ENCODE data around the gene MOB2. TPM values are rescaled to one million over a fixed set of nuclear protein-coding genes. Genes with fewer than 3 reads are reported as not detected.

The MOB2 gene
- total RNA-seq, 1 donor from 2014 or later = 27.1 TPM

DNA sequence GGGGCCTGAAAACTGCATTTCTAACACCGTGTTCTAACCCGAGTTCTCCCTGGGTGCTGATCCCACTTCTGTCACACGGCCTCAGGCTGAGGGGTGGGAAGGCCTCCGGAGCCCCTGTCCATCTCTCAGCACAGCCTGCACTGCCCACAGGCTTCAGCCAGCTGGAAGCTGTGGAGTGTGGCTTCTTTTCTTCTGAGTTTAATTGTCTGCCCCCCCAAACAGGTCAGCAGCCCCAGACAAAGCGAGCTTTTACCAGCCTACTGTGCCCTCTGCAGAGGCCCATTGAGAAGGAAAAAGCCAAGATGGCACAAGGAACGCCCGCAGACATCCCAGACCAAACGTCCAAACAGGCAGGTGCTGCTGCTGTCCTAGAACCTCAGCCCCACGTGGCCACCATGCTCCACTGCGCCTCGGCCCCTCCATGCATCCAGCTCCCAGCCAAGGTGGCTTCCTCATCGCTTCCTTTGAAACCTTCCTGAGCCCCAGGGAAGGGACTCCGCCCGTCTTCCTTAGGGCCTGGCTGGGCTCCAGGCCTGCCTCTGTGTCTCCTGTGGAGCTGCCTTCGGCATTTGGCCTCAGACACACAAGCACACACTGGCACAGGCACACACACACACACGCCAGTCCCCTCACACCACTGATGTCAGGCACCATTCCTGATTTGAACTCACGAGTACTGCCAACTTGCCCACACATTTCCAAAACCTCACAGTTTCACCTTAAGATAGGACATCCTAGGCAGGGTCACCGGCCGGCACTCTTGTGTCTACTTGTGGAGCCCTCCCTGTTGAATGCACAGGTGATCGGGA lies 1.7 kb downstream of the MOB2 start:
- no peak for DNase-seq

DNA sequence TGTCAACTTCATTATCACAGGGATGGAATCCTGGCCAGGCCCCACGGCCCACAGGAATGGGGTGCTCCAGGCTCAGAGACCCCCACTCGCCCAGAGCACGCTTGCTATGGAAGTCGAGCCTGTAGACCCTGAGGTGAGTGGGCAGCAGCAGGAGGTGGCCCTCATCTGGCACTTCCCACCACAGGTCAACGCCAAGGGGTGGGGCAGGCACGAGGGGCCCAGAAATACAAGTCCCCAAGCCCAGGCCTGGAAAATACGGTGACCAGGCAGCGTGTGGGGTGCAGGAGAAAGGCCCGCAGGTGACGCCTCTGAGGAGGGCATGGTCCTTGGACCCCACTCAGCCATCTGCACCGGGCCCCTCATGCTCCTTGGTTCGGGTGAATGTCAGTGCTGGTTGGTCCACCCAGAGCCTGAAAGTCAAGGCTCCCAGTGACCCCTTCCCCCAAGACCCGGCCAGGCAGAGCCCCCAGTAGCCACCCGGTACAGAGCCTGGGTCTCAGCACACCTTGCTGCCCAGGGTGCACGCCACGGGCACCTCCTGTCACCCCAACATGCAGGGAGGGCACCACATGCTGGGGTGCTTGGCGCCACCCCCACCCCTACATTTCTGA lies 2.4 kb downstream of the MOB2 start:
- no peak for DNase-seq

DNA sequence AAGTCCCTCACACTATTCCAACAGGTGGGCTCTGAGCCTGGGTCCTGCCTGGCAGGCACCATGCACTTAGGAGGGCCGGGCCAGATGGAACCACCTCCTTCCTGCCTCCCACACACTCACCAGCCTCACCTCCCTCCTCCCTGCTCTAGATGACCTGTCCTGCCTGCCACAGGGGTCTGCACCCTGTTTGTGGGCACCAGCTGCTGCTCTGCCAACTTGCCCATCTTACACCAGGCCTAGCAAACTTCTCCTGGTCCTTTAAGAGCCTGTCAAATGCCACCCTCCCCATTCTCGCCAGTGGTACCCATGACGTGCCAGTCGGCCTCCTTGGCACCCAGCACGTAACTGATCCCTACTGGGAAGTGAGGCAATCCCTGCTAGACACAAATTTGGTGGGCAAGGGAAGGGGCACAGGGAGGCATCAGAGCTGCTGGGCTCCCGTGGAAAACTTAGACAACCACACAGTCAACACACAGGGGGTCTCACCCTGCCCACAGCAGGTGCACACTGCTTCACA lies 3.1 kb downstream of the MOB2 start:
- DNase-seq = no peak

DNA sequence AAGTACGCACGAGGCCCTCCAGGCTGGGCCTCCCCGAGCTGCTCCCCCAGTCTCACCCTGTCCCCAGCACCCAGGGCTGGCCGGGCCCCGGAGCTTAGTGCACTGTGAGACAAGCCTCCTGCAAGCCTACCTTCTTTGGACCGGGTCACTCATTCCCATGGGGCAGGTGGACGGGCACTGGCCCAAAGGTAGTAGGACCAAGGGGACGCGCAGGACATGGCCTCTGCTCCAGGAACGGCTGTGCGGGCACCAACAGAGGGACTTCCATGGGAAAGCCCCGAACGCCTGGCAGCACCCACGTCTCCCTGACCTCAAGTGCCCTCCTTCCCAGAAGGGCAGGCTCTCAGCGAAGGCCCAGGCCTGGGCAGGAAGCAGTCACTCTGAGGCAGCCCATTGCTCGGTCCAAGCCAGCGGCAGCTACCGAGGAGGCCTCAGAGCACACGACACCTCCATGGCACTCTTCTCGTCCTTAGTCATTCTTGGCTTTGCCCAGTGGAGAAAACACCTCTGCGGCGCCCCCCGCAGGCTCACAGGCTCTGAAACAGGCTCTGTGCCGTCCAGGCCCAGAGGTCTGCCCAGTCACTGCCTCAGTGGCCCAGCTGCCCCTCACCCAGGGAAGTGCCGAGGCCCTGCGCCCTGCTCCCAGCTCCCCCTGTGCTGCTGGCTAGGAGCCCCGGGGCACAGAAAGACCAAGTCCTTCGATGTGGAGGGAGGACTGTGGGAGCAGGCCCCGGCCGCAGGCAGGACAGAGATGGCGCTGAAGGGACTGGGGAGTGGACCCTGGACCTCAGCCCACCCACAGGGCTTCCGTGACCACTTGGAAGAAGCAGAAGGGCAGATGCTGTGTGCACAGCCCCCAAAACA lies 3.8 kb downstream of the MOB2 start:
- no peak for DNase-seq

DNA sequence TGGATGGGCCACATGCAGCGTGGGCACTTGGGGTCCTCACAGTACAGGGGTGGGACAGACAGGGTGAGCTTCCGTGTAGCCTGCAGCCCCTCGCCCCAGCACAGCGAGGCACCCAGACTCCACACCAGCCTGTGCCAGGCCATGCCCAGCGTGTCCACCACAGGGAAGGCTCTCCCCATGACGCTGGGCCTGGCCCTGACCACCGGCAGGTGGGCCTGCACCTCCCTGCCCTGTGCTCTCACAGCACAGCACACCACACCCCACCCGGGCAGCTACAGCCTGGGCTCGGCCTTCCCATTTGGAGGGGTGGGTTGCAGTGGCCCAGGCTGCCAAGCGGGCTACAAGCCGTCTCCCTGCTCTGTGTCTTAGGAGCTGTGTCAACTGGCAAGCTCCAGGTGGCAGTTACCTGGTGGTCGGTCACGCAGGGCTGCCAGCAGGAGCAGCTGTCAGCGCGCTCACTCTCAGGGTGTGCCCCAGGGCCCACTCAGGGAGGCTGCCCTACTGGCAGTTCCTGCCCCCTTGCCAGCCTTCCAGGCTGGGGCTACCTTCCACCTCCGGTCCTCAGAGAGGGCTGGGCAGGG lies 4.6 kb downstream of the MOB2 start:
- no peak for DNase-seq

DNA sequence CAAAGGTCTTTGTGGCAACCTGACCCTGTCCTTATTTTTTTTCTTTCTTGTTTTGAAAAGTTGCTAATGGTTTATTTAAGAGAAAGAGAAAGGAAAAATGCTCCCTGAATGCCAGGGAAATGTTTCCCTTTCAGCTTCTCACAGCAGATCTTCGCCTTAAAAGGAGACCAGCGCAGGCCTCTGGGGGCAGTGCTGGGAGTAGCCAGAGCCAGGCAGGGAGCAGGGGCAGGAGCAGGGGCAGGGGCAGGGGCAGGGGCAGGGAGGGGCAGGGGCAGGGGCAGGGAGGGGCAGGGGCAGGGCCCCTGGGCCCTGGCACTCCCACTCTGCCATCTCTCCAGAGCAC lies 5.1 kb downstream of the MOB2 start:
- no peak for DNase-seq

DNA sequence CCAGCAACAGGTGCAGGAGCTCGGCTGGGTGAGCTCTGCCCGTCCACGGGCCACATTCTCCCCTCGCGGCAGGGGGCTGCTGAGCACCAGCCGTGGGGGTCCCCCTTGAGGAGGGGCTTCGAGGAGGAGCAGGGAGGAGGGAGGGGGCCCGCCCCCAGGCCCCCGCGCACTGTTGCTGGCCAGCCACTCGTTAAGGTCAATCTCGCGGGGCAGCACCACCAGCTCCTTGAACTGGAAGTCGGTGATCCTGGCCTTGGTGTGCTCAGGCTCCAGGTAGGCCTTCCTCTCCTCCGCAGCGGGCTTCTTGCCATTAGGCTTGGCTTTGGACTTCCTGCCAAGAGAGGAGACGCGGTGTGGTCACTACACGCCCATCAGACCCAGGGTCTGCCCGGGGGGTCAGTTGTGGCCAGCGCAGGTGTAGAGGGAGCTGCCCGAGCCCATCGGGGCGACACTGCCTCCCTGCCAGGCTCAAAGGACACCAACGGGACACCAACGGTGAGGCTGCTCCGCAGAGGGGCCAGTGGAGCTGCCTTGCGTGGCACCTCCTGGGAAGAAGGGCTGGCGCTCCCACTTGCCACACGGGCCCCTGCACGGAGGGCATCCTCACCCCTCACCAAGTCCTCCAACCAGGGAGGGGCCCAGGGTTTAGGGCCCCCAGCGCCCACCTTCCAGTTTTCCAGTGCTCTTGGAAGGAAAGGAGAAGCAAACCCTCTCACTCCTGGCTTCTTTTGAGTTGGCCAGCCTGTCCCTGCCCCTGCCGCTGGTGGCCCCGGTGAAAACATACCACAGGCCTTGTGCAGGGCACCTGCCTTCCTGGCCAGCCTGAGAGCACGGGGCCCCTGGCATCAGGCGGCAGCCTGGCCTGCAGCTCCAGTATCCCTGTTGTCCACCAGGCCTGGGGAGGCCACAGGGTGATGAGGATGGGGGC lies 5.8 kb downstream of the MOB2 start:
- DNase-seq = no peak

DNA sequence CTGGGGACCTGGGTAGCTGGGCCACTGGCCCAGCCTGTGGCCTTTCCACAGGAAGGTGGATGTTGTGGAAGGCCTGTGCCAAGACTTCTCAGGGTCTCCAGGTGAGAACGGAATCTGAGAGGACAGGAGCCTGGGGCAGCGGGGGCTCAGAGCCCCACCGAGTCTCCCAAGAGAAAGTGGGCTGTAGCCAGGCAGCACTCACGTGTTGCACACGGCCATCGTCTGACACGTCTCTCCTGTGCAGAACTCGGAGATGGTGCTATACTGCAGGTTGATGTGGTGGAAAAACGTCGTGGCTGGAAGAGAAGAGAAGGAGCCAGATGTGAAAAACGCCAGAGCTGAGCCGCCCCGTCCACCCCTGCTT lies 6.4 kb downstream of the MOB2 start:
- DNase-seq = no peak

DNA sequence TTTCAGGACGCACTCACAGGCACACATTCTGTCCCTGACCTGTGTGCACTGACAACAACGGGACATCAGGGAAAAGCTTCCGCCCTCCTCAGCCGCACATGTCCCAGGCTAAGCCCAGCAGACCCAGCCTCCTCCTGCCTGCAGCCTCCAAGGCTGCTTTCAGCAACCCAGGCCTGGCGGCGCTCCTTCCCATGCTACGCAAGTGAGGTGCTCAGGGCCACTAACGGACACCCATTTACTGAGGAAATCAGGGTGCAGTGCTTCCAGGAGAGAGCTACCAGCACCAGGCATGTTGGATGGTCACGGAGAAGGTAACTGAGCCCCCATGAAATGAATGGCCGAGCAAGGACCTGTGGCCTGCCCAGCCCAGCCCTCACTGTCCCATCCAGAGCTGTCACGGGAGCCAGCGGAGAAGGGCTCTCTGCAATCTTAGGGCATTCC lies 6.9 kb downstream of the MOB2 start:
- no peak for DNase-seq

DNA sequence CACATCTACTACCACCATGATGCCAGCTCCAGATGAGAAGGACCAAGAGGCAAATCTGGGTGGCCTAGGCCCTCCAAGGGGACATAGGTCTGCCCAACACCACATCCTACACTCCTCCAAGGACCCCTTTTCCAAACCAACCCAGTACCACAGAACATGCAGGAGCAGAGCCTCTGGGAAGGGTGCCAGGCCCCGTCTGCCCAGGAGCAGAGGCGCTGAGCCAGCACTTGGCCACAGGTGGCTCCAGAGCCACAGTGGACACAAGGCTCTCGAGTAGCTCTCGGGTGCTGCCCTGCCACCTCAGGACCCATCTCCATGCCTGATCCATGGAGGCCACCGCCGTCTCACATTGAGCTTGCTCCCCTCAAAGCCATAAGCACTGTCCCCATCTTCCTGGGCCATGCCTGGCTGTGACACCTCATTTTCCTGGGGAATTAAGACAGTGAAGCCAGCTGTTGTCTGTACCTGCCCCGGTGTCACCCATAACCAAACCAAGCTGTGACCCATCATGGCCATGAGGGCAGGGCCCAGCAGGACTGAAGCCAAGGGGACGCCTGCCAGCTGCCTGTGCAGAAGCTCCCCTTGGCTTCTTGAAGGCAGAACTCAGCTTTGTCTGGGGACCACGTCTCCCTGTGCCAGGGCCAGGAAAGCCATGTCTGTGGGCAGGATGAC lies 7.4 kb downstream of the MOB2 start:
- DNase-seq = no peak

DNA sequence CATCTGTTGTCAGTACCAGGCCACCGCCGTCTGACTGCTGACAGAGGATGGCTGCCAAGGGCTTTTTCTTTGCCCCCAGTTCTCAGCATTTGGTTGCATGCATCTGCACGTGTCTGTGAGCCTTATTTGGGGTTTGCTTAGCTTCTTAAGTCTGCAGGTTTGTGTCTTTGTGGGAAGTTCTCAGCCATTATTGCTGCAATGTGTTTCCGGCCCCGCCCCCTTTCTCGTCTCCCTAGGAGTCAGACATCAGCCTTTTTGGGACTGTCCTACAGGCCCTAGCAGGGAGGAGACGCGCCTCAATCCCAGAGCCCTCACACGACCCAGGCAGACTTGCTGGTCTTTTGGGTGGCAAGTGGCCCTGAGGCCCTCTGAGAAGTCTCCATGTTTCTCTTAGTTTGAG lies 8.0 kb downstream of the MOB2 start:
- no peak for DNase-seq

DNA sequence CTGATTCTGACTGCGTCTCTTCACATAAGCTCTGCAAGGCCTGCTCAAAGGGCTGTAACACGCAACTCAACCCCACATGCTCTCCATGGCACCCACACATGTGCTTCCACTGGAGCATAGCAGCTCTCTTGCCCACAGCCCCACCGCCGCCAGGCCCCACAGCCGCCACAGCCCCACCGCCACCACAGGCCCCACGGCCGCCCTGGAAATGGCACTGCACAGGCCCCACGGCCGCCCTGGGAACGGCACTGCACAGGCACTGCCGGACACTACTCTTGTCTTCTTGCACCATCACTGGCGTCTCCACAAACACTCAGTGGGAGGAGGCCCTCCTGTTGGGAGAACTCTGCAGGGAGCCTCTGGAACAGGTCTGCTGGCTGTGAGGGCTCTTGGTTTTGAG lies 8.6 kb downstream of the MOB2 start:
- DNase-seq = no peak

DNA sequence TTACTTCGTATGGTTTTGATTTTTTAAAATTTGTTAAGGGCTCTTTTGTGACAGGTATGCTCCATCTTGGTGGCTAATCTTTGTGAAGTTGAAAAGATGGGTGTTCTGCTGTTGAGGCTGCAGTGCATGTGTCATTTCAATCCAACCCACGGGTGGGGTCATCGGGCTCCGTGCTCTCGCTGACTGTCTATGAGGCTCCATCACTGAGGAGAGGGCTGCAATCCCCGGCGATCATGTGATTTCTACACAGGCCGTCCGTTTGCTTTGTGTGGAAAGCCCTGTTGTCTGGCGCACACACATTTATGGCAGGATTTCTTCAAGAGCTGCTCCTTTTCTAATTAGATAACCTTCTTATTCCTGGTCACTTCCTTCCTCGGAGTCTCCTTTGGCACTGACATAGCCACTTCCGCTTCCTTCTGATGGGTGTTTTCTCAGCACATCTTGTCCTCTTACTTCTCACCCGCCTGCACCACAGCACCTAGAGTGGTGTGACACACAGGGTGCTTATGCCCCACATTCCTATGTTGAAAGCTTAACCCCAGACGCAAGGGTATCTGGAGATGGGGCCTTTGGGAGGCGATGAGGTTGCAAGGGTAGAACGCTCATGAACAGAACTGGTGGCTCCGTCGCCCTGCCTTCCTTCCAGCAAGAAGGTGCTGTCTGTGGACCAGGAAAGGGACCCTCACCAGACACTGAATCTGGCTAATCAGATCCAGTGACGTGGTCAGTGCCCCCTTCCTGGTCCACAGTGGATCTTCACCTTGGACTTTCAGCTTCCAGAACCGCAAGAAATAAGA lies 9.4 kb downstream of the MOB2 start:
- no peak for DNase-seq

DNA sequence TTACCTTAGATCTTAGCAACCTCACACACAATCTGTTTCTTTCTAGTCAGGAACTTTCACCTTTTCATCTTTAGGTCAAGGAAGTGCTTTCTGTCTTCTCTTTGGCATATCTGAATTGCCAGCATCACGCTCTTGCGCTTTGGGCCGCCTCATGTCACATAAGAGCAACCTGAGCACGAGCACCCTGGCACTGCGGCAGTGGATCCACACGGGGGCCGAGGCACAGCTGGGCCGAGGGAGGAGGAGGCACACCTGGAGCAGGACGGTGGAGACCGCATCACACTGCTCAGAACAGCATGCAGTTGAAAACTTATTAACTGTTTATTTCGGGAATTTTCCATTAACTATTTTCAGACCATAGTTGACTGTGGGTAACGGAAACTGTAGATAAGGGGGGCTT lies 10.7 kb downstream of the MOB2 start:
- no peak for DNase-seq

DNA sequence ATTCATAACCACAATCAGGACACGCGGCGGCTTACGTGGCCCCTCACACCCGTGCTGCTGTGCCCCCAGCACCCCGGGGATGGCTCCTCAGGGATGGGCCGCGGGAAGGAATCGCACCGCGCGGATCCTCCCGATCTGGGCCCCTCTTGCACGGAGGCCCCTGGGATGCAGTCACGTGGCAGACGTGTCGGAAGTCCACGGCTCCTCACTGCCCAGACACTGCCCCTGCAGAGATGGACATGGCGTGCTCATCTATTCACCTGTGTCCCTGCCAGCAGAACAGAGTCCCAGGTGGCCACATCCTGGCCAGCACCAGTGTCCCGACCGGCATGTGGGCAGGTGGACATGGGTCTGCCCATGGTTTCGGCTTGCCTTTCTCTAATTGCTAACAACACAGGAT lies 12.8 kb downstream of the MOB2 start:
- no peak for DNase-seq

DNA sequence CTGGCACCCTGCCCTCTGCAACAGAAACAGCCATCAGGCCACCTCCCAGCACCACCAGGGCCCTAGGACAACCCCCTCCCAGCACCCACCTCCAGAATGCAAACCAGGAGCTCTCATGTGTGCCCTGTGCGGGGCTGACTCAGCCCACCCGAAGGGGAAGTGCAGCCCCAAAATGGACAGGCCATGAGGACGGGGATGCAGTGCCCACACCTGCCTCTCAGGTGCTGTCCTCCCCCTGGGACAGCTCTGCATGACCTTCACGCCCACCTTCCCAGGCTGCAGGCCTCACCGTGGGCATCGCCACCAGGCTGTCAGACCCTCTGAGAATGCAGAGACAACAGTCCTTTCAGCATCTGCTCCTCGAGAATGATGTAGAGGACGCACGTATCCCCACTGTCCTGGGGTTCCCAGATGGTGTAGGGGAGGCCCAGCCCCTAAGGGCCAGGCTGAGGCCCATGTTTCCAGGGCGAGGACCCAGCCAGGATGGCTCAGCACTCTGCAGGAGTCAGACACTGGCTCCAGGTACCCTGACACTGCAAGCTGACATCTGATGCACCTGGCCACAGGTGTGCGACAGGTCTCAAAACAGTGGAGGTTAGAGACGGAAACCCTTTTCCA lies 13.5 kb downstream of the MOB2 start:
- DNase-seq = no peak

DNA sequence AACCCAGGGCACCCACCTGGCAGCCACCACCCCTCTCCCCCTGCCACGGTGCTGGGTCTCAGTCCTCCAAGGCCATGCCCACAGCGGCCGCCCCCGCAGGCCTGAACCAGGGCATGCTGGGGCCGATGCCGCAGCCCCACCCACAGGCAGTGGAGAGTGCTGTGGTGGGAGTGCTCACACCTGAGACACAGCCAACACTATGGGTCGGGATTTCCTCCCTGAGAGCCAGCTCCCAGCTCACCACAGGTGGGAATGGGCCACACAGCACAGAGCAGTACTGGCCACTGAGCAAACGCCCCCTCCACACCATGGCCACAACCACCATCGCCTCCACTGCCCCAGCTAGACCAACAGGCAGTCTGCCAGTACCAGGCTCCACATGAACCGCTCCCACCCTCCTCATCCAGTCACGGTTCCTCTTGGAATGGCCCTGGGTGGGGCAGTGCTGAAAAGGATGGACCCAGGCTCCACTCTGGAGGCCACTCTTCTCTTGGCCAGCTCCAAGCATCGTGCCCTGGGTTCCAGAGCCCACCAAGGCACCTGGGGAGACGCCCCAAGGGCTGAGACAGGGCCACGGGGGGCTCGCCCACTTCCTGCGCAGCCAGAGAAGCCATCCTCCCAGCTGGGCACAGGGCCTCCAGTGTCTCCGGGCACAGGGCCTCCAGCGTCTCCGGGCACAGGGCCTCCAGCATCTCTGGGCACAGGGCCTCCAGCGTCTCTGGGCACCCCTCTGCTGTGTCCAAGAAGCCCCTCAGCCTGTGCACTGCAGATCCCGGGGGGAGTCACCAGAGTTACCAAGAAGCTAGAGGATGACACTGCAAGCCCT lies 14.2 kb downstream of the MOB2 start:
- no peak for DNase-seq

DNA sequence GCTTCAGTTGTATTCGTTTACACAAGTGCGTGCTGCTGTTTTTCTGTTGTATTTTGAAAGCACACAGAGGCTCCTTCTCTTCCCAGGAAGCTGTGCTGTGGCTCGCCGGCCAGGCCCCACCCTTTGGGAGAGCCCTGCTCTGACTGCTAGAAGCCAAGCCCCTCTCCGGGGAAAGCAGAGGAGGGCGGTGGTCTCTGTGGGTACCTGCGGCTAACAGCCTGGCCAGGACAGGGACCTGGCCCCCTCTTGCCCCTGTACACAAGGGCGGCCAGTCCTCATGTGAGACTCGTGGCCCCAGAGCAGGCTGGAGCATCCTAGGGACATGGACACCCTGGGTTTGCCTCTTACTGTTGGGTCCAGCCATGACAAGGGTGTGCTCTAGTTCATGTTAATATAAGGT lies 14.8 kb downstream of the MOB2 start:
- DNase-seq = no peak
